Esophagus muscularis mucosa (tissue), 4 donors: ENCODE results near the gene WTAP. TPM values are rescaled to one million over a fixed set of nuclear protein-coding genes. Genes with fewer than 3 reads are reported as not detected.
"Not testable (repeated sequence)": the region's sequence is repeated elsewhere in the genome, so short reads cannot be mapped to it uniquely, and the experiment has no call there.

ENCODE experiments used
- DNase-seq: peaks from one replicate; pipeline ENCODE4 v3.0.0-alpha.2; 2017; ENCODE audit errors: extremely low spot score
- H3K27ac ChIP-seq, 4 donors: fragments of 200-600 bp; sonication (generic); replicated peaks in 1 of 4; 1 replicate in 3 of 4; 2 replicates in 1 of 4; pipeline ENCODE4 v1.5.1; 2016 to 2019; ENCODE audit warnings: mild to moderate bottlenecking in 1 of 4
- H3K27me3 ChIP-seq, 4 donors: fragments of 200-600 bp; sonication (generic); one replicate each; pipeline versions ENCODE4 v1.5.1 to v1.6.0; 2016 to 2019
- H3K36me3 ChIP-seq, 4 donors: fragments of 200-600 bp; sonication (generic); one replicate each; pipeline ENCODE4 v1.5.1; 2016 to 2019
- H3K4me1 ChIP-seq, 4 donors: fragments of 200-600 bp; sonication (generic); one replicate each; pipeline ENCODE4 v1.5.1; 2016 to 2019
- H3K4me3 ChIP-seq, 4 donors: fragments of 200-600 bp; sonication (generic); 1 replicate in 2 of 4; 2 replicates in 2 of 4; pipeline ENCODE4 v1.5.1; 2016 to 2019; ENCODE audit warnings: mild to moderate bottlenecking in 4 of 4, moderate library complexity in 1 of 4
- H3K9me3 ChIP-seq, 4 donors: fragments of 200-600 bp; sonication (generic); 1 replicate in 3 of 4; 2 replicates in 1 of 4; pipeline ENCODE4 v1.5.1; 2016 to 2019
- EP300 ChIP-seq: sonication (generic); formaldehyde crosslinking; IDR thresholded peaks from one replicate; pipeline ENCODE4 v1.6.1; 2017; ENCODE audit warnings: antibody characterized with exemption
- POLR2A ChIP-seq: fragments of 450-650 bp; IDR thresholded peaks from one replicate; pipeline ENCODE4 v1.6.1; 2017; ENCODE audit warnings: antibody characterized with exemption, moderate library complexity, mild to moderate bottlenecking, low read depth
- POLR2AphosphoS5 ChIP-seq, 2 donors: sonication (generic); formaldehyde crosslinking; IDR thresholded peaks; one replicate each; pipeline ENCODE4 v1.6.1; 2017; ENCODE audit warnings: antibody characterized with exemption in 2 of 2
- WGBS: methylation state at CpG from one replicate; pipeline ENCODE4 v1.1.5; 2018; 5-methylcytosine and 5-hydroxymethylcytosine counted together
- intact Hi-C: fragments of 100-400 bp; cut with DNase I; formaldehyde crosslinking; loops from one replicate; pipeline ENCODE4 v1.15.1; 2023
- total RNA-seq, 4 donors: library from RNA; depleted of rRNA; stranded (reverse); fragments of >200 nt; gene quantifications; one replicate each; pipeline versions ENCODE4 v1.1.0 to v1.2.1, GENCODE V29; 2016
- TF ChIP-seq, protein P1 (sequence below), 3 experiments: fragments of 200-600 bp in 2 of 3; fragments of 450-650 bp in 1 of 3; sonication (generic) in 2 of 3; IDR thresholded peaks; one replicate each; pipeline ENCODE4 v1.5.1; 2017 to 2019; ENCODE audit warnings: antibody characterized with exemption in 3 of 3, mild to moderate bottlenecking in 2 of 3, moderate library complexity in 1 of 3

Gene WTAP
- total RNA-seq, 4 donors from 2014 or later: 62.7 to 96.9 (median 75.3) TPM

DNA sequence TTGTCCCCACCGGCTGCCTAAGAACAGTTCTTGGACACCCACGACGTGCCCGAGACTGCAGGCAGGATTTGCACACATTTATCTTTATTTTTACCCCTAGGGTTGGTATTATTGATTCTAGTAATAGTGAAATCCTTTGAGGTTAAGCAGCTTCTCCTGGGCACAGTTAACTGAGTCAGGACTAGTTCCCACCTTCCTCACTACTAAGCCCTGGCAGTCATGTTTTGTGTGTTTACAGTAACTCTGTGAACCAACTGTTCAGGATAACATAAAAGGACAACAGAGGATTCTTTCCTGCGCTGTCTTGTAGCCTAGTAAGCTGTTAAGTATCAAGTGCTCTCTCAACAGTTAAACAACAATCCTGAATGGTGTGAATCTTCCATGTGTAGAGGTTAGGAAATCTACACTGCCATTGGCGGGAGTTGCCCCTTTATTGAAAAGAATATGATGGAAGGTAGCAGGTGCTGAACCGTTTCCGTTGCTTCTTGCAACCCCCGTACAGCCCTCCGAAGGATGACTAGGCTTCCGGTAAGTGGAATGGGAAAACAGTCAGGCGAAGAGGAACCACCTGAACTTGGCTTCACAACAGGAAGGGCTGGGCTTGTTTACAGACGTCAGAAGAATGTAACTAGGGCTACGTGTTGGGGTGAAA, 33.3 kb upstream of the WTAP start:
- H3K4me1 ChIP-seq: peaks cover 29 to 48% (median 47%) of the 10 kb centered on the region in 4 donors
- DNase-seq: no peak

DNA sequence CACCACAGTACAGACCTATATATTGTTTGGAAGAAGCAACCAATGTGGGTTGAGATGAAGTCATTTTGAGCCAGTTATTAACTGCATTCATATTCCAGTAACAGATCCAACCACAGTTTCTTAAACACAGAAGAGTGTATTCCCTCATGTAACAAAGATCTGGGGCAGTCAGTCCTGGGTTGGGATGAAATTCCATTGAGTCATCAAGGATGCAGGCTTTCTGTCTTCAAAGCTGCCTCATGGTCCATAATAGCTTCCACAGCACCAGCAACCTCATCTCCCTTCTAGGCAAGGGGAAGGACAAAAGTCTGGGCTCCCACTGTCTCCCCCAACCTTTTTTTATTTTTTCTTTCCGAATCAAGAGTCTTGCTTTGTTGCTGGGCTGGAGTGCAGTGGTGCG, 31.3 kb upstream of the WTAP start:
- DNase-seq: no peak
- Histone ChIP-seq H3K27ac (no peak overlapping the region), H3K36me3 (peaks cover 0 to 5% (median 0%) of the 10 kb centered on the region in 4 donors), H3K4me3 (no peak overlapping the region), H3K4me1 (peaks cover 22 to 35% (median 34%) of the 10 kb centered on the region in 4 donors), H3K27me3 (no peaks in the 10 kb centered on the region), H3K9me3 (no peaks in the 10 kb centered on the region)
- no peak for TF ChIP-seq EP300
- TF ChIP-seq, protein P1, sequence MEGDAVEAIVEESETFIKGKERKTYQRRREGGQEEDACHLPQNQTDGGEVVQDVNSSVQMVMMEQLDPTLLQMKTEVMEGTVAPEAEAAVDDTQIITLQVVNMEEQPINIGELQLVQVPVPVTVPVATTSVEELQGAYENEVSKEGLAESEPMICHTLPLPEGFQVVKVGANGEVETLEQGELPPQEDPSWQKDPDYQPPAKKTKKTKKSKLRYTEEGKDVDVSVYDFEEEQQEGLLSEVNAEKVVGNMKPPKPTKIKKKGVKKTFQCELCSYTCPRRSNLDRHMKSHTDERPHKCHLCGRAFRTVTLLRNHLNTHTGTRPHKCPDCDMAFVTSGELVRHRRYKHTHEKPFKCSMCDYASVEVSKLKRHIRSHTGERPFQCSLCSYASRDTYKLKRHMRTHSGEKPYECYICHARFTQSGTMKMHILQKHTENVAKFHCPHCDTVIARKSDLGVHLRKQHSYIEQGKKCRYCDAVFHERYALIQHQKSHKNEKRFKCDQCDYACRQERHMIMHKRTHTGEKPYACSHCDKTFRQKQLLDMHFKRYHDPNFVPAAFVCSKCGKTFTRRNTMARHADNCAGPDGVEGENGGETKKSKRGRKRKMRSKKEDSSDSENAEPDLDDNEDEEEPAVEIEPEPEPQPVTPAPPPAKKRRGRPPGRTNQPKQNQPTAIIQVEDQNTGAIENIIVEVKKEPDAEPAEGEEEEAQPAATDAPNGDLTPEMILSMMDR (IDR thresholded peaks at IDR 0.05): no peak
- no peak for TF ChIP-seq POLR2A
- no peak for TF ChIP-seq POLR2AphosphoS5 (IDR thresholded peaks at IDR 0.05)
- intact Hi-C loops: no loop called here
- WGBS: 100% methylated on average over 2 of the region's 2 CpGs

More for the DNA sequence above, 33.3 kb upstream of the WTAP start:
- Histone ChIP-seq H3K27ac (peak overlapping the region; percentile 96 to 99 (median 98)), H3K27me3 (no peaks in the 10 kb centered on the region), H3K9me3 (no peaks in the 10 kb centered on the region), H3K36me3 (peaks cover 0 to 19% (median 11%) of the 10 kb centered on the region in 4 donors), H3K4me3 (peak overlapping the region; percentile 85 to 100 (median 90))
- TF ChIP-seq, protein P1 (IDR thresholded peaks at IDR 0.05): no peak
- TF ChIP-seq EP300 (peak; percentile 50), POLR2AphosphoS5 (IDR thresholded peaks at IDR 0.05) (peak; percentile 67 to 68), POLR2A (no peak)
- intact Hi-C loops: loop anchor here (2.0 to 5.0 kb wide), 2 partner anchors 33 to 95 kb away; partner anchors contain the start of genes TCP1 and WTAP
- 29% methylated on average over 14 of the region's 14 CpGs for WGBS

DNA sequence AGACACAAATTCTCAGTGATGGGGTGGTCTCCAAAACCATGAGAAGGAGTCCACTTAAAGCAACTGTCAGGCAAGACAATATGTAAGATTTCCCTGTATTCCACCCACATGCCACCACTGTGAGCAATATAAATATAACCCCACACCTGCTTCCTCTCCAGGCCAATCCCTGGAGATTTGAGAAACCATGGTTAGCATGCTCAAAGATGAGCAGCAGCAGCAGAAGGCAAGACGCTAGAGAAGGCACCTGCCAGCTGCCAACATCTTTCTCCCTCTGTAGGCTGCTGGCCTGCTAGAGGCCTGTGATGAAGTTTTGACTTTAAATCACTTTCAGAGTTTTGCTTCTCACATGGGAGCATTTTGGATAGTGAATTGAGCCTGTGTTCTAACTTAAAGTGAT, 26.3 kb upstream of the WTAP start:
- intact Hi-C loops: no loop called here
- WGBS: 42% methylated on average over 1 of the region's 1 CpG
- Histone ChIP-seq H3K27me3 (no peaks in the 10 kb centered on the region), H3K9me3 (no peaks in the 10 kb centered on the region), H3K27ac (peak overlapping the region; percentile 66 to 77 (median 72)), H3K4me1 (peaks cover 11 to 22% (median 20%) of the 10 kb centered on the region in 4 donors), H3K36me3 (no peaks in the 10 kb centered on the region), H3K4me3 (no peak overlapping the region)
- DNase-seq: no peak
- TF ChIP-seq POLR2AphosphoS5 (IDR thresholded peaks at IDR 0.05): no peak

DNA sequence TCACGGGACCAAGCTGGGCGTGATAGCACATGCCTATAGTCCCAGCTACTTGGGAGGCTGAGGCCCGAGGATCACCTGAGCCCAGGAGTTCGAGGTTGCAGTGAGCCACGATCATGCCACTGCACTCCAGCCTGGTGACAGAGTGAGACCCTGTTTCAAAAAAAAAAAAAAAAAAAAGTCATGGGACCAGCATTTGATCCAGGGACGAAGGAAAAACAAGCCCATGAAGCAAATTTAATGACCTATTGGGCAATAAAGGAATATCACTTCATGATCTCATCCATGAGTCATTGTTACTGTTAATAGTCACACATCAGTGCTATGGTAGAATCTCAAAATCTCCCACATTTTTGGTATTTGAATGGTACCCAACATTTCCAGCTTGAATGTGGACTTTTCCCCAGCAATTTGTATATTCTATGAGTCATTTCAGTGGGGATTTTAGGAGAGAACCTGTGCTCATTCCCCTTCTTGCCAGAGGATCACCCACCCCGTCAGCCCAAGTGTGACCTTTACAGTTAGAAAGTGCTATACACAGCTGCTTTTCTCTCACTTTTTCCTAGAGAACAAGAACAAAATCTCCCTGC, 25.8 kb upstream of the WTAP start:
- DNase-seq: no peak
- intact Hi-C loops: no loop called here
- H3K9me3 ChIP-seq: no peaks in the 10 kb centered on the region
- H3K4me1 ChIP-seq: peaks cover 11 to 22% (median 20%) of the 10 kb centered on the region in 4 donors
- H3K27ac ChIP-seq: peak overlapping the region; percentile 66 to 77 (median 72)
- 76% methylated on average over 7 of the region's 7 CpGs for WGBS
- peak in 1 of 2 donors; percentile 77 for TF ChIP-seq POLR2AphosphoS5 (IDR thresholded peaks at IDR 0.05)
- TF ChIP-seq, protein P1 (IDR thresholded peaks at IDR 0.05): no peak
- TF ChIP-seq POLR2A: no peak
- TF ChIP-seq EP300: no peak
- H3K4me3 ChIP-seq: no peak overlapping the region
- no peaks in the 10 kb centered on the region for H3K27me3 ChIP-seq
- no peaks in the 10 kb centered on the region for H3K36me3 ChIP-seq

DNA sequence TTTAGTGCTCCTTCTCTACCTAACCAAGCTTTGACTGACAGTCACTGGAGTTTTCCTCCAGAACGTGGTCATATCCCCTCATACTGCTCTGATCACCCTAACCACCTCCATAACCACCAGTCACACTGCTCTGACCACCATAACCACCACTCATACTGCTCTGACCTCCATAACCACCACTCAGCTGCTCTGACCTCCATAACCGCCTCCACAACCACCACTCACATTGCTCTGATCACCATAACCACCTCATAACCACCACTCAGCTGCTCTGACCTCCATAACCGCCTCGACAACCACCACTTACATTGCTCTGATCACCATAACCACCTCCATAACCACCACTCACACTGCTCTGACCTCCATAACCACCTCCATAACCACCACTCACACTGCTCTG, 16.7 kb upstream of the WTAP start:
- WGBS: 94% methylated on average over 4 of the region's 4 CpGs
- H3K27me3 ChIP-seq, intact Hi-C loops, DNase-seq, H3K9me3 ChIP-seq, H3K27ac ChIP-seq, H3K4me3 ChIP-seq, H3K36me3 ChIP-seq: not testable (repeated sequence)
- peaks cover 2 to 16% (median 13%) of the 10 kb centered on the region in 4 donors for H3K4me1 ChIP-seq

DNA sequence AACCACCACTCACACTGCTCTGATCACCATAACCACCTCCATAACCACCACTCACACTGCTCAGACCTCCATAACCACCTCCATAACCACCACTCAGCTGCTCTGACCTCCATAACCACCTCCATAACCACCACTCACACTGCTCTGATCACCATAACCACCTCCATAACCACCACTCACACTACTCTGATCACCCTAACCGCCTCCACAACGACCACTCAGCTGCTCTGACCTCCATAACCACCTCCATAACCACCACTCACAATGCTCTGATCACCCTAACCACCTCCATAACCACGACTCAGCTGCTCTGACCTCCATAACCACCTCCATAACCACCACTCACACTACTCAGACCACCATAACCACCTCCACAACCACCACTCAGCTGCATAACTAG, 14.9 kb upstream of the WTAP start:
- H3K27me3 ChIP-seq, intact Hi-C loops, H3K9me3 ChIP-seq, H3K36me3 ChIP-seq, H3K27ac ChIP-seq, H3K4me3 ChIP-seq: not testable (repeated sequence)
- WGBS: 88% methylated on average over 3 of the region's 3 CpGs
- DNase-seq: peak; percentile 19
- H3K4me1 ChIP-seq: peaks cover 20 to 32% (median 31%) of the 10 kb centered on the region in 4 donors
